ENCODE data around the gene PPP4R3B.

The PPP4R3B gene

GRCh38 chr2:55502590-55503141 is 114.8 kb downstream of the PPP4R3B start:
- DNase-seq (ENCODE audit: low spot score), result no peak

GRCh38 chr2:55500025-55500424 is 117.4 kb downstream of the PPP4R3B start:
- TF ChIP-seq CTCF (IDR thresholded peaks at IDR 0.05; ENCODE audit: extremely low read depth, missing control alignments), result no peak
- no peak for DNase-seq (ENCODE audit: low spot score)

More at GRCh38 chr2:55502590-55503141, 114.8 kb downstream of the PPP4R3B start:
- TF ChIP-seq CTCF (IDR thresholded peaks at IDR 0.05; ENCODE audit: extremely low read depth, missing control alignments), result no peak

GRCh38 chr2:55498582-55498981 is 118.8 kb downstream of the PPP4R3B start:
- TF ChIP-seq CTCF (IDR thresholded peaks at IDR 0.05; ENCODE audit: extremely low read depth, missing control alignments), result no peak
- no peak for DNase-seq (ENCODE audit: low spot score)
